Measurements from ENCODE around the gene BPTF.
"Not testable (repeated sequence)": the region's sequence is repeated elsewhere in the genome, so short reads cannot be mapped to it uniquely, and the experiment has no call there.

The BPTF gene

GRCh38 chr17:67850991-67851631 lies 25.8 kb downstream of the BPTF start:
- H3K4me3 ChIP-seq (ENCODE audit: low read depth, low read length): no peak overlapping the region
- TF ChIP-seq CTCF (IDR thresholded peaks at IDR 0.05; ENCODE audit: low read depth, low read length): no peak

- TF ChIP-seq CTCF (IDR thresholded peaks at IDR 0.05; ENCODE audit: low read depth, low read length): no peak
- no peak overlapping the region for H3K4me3 ChIP-seq (ENCODE audit: low read depth, low read length)
Observed at GRCh38 chr17:67853703-67854102, 28.4 kb downstream of the BPTF start.

GRCh38 chr17:67854378-67854777 lies 29.1 kb downstream of the BPTF start:
- H3K4me3 ChIP-seq (ENCODE audit: low read depth, low read length): no peak overlapping the region
- no peak for TF ChIP-seq CTCF (IDR thresholded peaks at IDR 0.05; ENCODE audit: low read depth, low read length)

- no peak overlapping the region for H3K4me3 ChIP-seq (ENCODE audit: low read depth, low read length)
- TF ChIP-seq CTCF (IDR thresholded peaks at IDR 0.05; ENCODE audit: low read depth, low read length): no peak
Observed at GRCh38 chr17:67855504-67856324, 30.4 kb downstream of the BPTF start.

GRCh38 chr17:67856402-67856801 lies 31.1 kb downstream of the BPTF start:
- H3K4me3 ChIP-seq (ENCODE audit: low read depth, low read length): not testable (repeated sequence)

- TF ChIP-seq CTCF (IDR thresholded peaks at IDR 0.05; ENCODE audit: low read depth, low read length): no peak
- H3K4me3 ChIP-seq (ENCODE audit: low read depth, low read length): no peak overlapping the region
Observed at GRCh38 chr17:67862614-67863217, 37.4 kb downstream of the BPTF start.

- no peak overlapping the region for H3K4me3 ChIP-seq (ENCODE audit: low read depth, low read length)
- TF ChIP-seq CTCF (IDR thresholded peaks at IDR 0.05; ENCODE audit: low read depth, low read length): no peak
Observed at GRCh38 chr17:67863624-67864247, 38.4 kb downstream of the BPTF start.

All from WI38 (cell line).